H1 (cell line): ENCODE data around the gene DPYD. TPM values are rescaled to one million over a fixed set of nuclear protein-coding genes. Genes with fewer than 3 reads are reported as not detected.

ENCODE experiments used
- CTCF ChIA-PET: fragments of 300-600 bp; sonication (Branson Sonifier 250); formaldehyde crosslinking; loops from one replicate; lab custom pipeline; 2021; ENCODE audit not compliant: partially characterized antibody; lab: Charles Lee
- POLR2A ChIA-PET: fragments of 300-600 bp; sonication (Branson Sonifier 250); formaldehyde crosslinking; loops from one replicate; lab custom pipeline; 2021; ENCODE audit warnings: inconsistent platforms; ENCODE audit not compliant: partially characterized antibody; lab: Charles Lee
- DNase-seq, 2 experiments: peaks; one replicate each; pipeline versions ENCODE4 v3.0.0 to v3.0.0-alpha.2; 2010 to 2022; ENCODE audit warnings: low spot score in 2 of 2, low read depth in 1 of 2, mixed read lengths in 1 of 2
- FAIRE-seq: peaks from 2 replicates; lab custom pipeline; 2011; peaks lifted over from hg19 to GRCh38; lab: Jason Lieb, UNC
- H2AFZ ChIP-seq: 2 replicates; pipeline ENCODE4 v1.8.1; 2012; ENCODE audit warnings: low read length, inconsistent platforms
- H2AK5ac ChIP-seq: 2 replicates; pipeline ENCODE4 v1.6.1; 2013; ENCODE audit warnings: low read depth, low read length
- H2BK120ac ChIP-seq: replicated peaks from 2 replicates; pipeline ENCODE3; 2013; ENCODE audit warnings: low read depth, low read length, inconsistent platforms
- H2BK12ac ChIP-seq: 2 replicates; pipeline ENCODE4 v1.6.1; 2013; ENCODE audit warnings: low read depth, low read length
- H2BK15ac ChIP-seq: 2 replicates; pipeline ENCODE4 v1.6.1; 2013; ENCODE audit warnings: low read length
- H2BK20ac ChIP-seq: 2 replicates; pipeline ENCODE4 v1.6.1; 2013; ENCODE audit warnings: low read length
- H2BK5ac ChIP-seq: 2 replicates; pipeline ENCODE4 v1.6.1; 2013; ENCODE audit warnings: low read depth, low read length
- H3K14ac ChIP-seq: 2 replicates; pipeline ENCODE4 v1.6.1; 2013; ENCODE audit warnings: inconsistent platforms; ENCODE audit not compliant: insufficient read length
- H3K18ac ChIP-seq: 2 replicates; pipeline ENCODE4 v1.6.1; 2013; ENCODE audit warnings: low read length; ENCODE audit errors: extremely low read depth
- H3K23ac ChIP-seq: 2 replicates; pipeline ENCODE4 v1.6.1; 2013; ENCODE audit warnings: inconsistent platforms; ENCODE audit not compliant: insufficient read length
- H3K23me2 ChIP-seq: 2 replicates; pipeline ENCODE4 v1.6.1; 2013; ENCODE audit warnings: low read depth, low read length
- H3K27ac ChIP-seq: 2 replicates; pipeline ENCODE4 v1.6.1; 2011; ENCODE audit warnings: low read depth, low read length, inconsistent platforms
- H3K27me3 ChIP-seq, 4 experiments: replicated peaks in 1 of 4; 1 replicate in 1 of 4; 2 replicates in 3 of 4; pipeline versions ENCODE4 v1.6.1 to v1.8.1; 2011 to 2013; ENCODE audit warnings: low read length in 3 of 4, mild to moderate bottlenecking in 3 of 4, inconsistent platforms in 2 of 4, mixed read lengths in 2 of 4, moderate library complexity in 1 of 4; ENCODE audit not compliant: control insufficient read depth in 3 of 4, insufficient read depth in 3 of 4; ENCODE audit errors: extremely low read depth in 1 of 4
- H3K36me3 ChIP-seq, 4 experiments: 2 replicates each; pipeline versions ENCODE4 v1.6.1 to v1.8.1; 2011 to 2013; ENCODE audit warnings: mild to moderate bottlenecking in 4 of 4, low read length in 3 of 4, moderate library complexity in 2 of 4, control low read depth in 1 of 4, inconsistent platforms in 1 of 4; ENCODE audit not compliant: insufficient read depth in 4 of 4, control insufficient read depth in 2 of 4
- H3K4ac ChIP-seq: replicated peaks from 2 replicates; pipeline ENCODE3; 2013; ENCODE audit warnings: low read length, low read depth, mixed read lengths, inconsistent platforms; ENCODE audit not compliant: insufficient read length
- H3K4me1 ChIP-seq, 4 experiments: replicated peaks in 1 of 4; 1 replicate in 1 of 4; 2 replicates in 3 of 4; pipeline versions ENCODE4 v1.6.1 to v1.8.1; 2011 to 2013; ENCODE audit warnings: low read length in 3 of 4, inconsistent platforms in 2 of 4, mixed read lengths in 1 of 4; ENCODE audit not compliant: insufficient read depth in 4 of 4, control insufficient read depth in 3 of 4
- H3K4me2 ChIP-seq, 2 experiments: 2 replicates each; pipeline versions ENCODE4 v1.6.1 to v1.8.1; 2011 to 2013; ENCODE audit warnings: low read depth in 2 of 2, low read length in 2 of 2, control low read depth in 1 of 2, inconsistent platforms in 1 of 2, mild to moderate bottlenecking in 1 of 2; ENCODE audit not compliant: insufficient read depth in 1 of 2
- H3K4me3 ChIP-seq, 4 experiments: fragments of 200-600, 300-600 bp in 1 of 4; sonication (generic), shearing (Covaris generic), sonication (Bioruptor Twin) in 1 of 4; 2 replicates each; pipeline versions ENCODE4 v1.5.1 to v1.8.1; 2011 to 2016; ENCODE audit warnings: low read length in 4 of 4, low read depth in 3 of 4, control low read depth in 2 of 4, inconsistent platforms in 2 of 4, mild to moderate bottlenecking in 2 of 4, mixed read lengths in 1 of 4, moderate library complexity in 1 of 4; ENCODE audit not compliant: insufficient read depth in 2 of 4; ENCODE audit errors: extremely low read depth in 1 of 4
- H3K56ac ChIP-seq: replicated peaks from 2 replicates; pipeline ENCODE3; 2013; ENCODE audit warnings: low read depth, mild to moderate bottlenecking, mixed read lengths, low read length, inconsistent platforms; ENCODE audit not compliant: insufficient read length
- H3K79me1 ChIP-seq: 2 replicates; pipeline ENCODE4 v1.6.1; 2013; ENCODE audit warnings: low read depth, low read length, control low read depth
- H3K79me2 ChIP-seq, 2 experiments: 2 replicates each; pipeline versions ENCODE4 v1.6.1 to v1.8.1; 2012 to 2013; ENCODE audit warnings: low read length in 2 of 2, mild to moderate bottlenecking in 2 of 2, inconsistent platforms in 1 of 2; ENCODE audit not compliant: insufficient read depth in 2 of 2, control insufficient read depth in 1 of 2
- H3K9ac ChIP-seq, 4 experiments: replicated peaks in 1 of 4; 1 replicate in 1 of 4; 2 replicates in 3 of 4; pipeline versions ENCODE4 v1.6.1 to v1.8.1; 2011 to 2013; ENCODE audit warnings: low read depth in 3 of 4, low read length in 3 of 4, control low read depth in 2 of 4, mild to moderate bottlenecking in 2 of 4, moderate library complexity in 2 of 4, inconsistent platforms in 1 of 4; ENCODE audit errors: extremely low read depth in 1 of 4
- H3K9me3 ChIP-seq, 2 experiments: 2 replicates each; pipeline versions ENCODE4 v1.6.1 to v1.8.1; 2012 to 2013; ENCODE audit warnings: mild to moderate bottlenecking in 2 of 2, moderate library complexity in 2 of 2, control low read depth in 1 of 2, inconsistent platforms in 1 of 2, low read depth in 1 of 2, low read length in 1 of 2, mixed read lengths in 1 of 2; ENCODE audit not compliant: insufficient read depth in 2 of 2
- H4K20me1 ChIP-seq, 2 experiments: replicated peaks in 1 of 2; 2 replicates each; pipeline versions ENCODE3 to v1.8.1; 2011 to 2013; ENCODE audit warnings: inconsistent platforms in 2 of 2, low read length in 2 of 2, mild to moderate bottlenecking in 1 of 2; ENCODE audit not compliant: insufficient read depth in 2 of 2, control insufficient read depth in 1 of 2
- H4K5ac ChIP-seq: 2 replicates; pipeline ENCODE4 v1.6.1; 2013; ENCODE audit warnings: low read length, low read depth, mixed read lengths, inconsistent platforms; ENCODE audit not compliant: insufficient read length
- H4K8ac ChIP-seq: 2 replicates; pipeline ENCODE4 v1.8.0; 2013; ENCODE audit warnings: mild to moderate bottlenecking, moderate library complexity, low read length, inconsistent platforms; ENCODE audit not compliant: insufficient read depth; ENCODE audit errors: extremely low read depth
- H4K91ac ChIP-seq: replicated peaks from 2 replicates; pipeline ENCODE3; 2013; ENCODE audit warnings: low read length, mixed read lengths, inconsistent platforms; ENCODE audit not compliant: insufficient read length
- CHD1 ChIP-seq: IDR thresholded peaks from 2 replicates; pipeline ENCODE4 v1.6.1; 2012; ENCODE audit warnings: low read depth, low read length, improper control_type of control experiment
- CTCF ChIP-seq, 3 experiments: IDR thresholded peaks; 1 replicate in 2 of 3; 2 replicates in 1 of 3; pipeline versions ENCODE4 v1.5.1 to v1.6.1; 2011; ENCODE audit warnings: low read length in 3 of 3, mild to moderate bottlenecking in 3 of 3, inconsistent platforms in 2 of 3, low read depth in 1 of 3, moderate library complexity in 1 of 3; ENCODE audit not compliant: insufficient read depth in 1 of 3; ENCODE audit errors: control extremely low read depth in 1 of 3
- GTF2F1 ChIP-seq: IDR thresholded peaks from 2 replicates; pipeline ENCODE4 v1.6.1; 2012; ENCODE audit warnings: low read depth, low read length, improper control_type of control experiment, borderline replicate concordance
- KDM4A ChIP-seq: IDR thresholded peaks from one replicate; pipeline ENCODE4 v1.7.1; 2012; ENCODE audit warnings: low read depth, mild to moderate bottlenecking, moderate library complexity, low read length, inconsistent platforms; ENCODE audit not compliant: severe bottlenecking
- NANOG ChIP-seq: IDR thresholded peaks from 2 replicates; pipeline ENCODE4 v1.6.1; 2011; ENCODE audit warnings: low read length, low read depth, mild to moderate bottlenecking, inconsistent platforms; ENCODE audit not compliant: insufficient read depth, poor library complexity, severe bottlenecking
- RXRA ChIP-seq: IDR thresholded peaks from 2 replicates; pipeline ENCODE4 v1.6.1; 2011; ENCODE audit warnings: low read depth, mild to moderate bottlenecking, low read length, moderate library complexity; ENCODE audit not compliant: insufficient read depth
- TAF7 ChIP-seq: optimal IDR thresholded peaks from 2 replicates; pipeline ENCODE3; 2011; ENCODE audit warnings: low read depth, mild to moderate bottlenecking, inconsistent platforms, low read length, moderate library complexity, borderline replicate concordance
- TEAD4 ChIP-seq: IDR thresholded peaks from 2 replicates; pipeline ENCODE4 v1.6.1; 2012; ENCODE audit warnings: low read depth, low read length, inconsistent platforms, mixed read lengths
- WGBS, 2 experiments: shearing (Covaris generic) in 1 of 2; methylation state at CpG; one replicate each; pipeline versions ENCODE4 v1.1.6 to v1.1.7; 2013 to 2015; ENCODE audit warnings: low lambda C conversion rate in 2 of 2, mixed read lengths in 2 of 2, inconsistent platforms in 1 of 2, low coverage in 1 of 2, missing lambda C conversion rate in 1 of 2; ENCODE audit not compliant: insufficient replicate concordance in 2 of 2, insufficient coverage in 1 of 2, insufficient read length in 1 of 2; ENCODE audit errors: extremely low coverage in 1 of 2, missing lambda C conversion rate in 1 of 2; 5-methylcytosine and 5-hydroxymethylcytosine counted together
- polyA plus RNA-seq, 7 experiments: library from polyadenylated mRNA; depleted of rRNA in 3 of 7; stranded (reverse) in 5 of 7; unstranded in 2 of 7; fragments of >200 nt in 5 of 7; fragments of 200-250 nt in 2 of 7; gene quantifications; 1 replicate in 5 of 7; 2 replicates in 1 of 7; 4 replicates in 1 of 7; pipeline versions ENCODE4 v1.2.1 to v1.2.3, GENCODE V29; 2011 to 2013; ENCODE audit warnings: missing spikeins in 2 of 7, mixed read lengths in 2 of 7
- total RNA-seq: library from RNA; stranded (reverse); fragmentation: NEBNext Ultra II Directional; extraction: Animal tissue kit (Norgen Biotek cat#: 25700); gene quantifications from 2 replicates; pipeline ENCODE4 v1.2.1, GENCODE V29; 2021
- TF ChIP-seq, protein P1 (sequence below): IDR thresholded peaks from 2 replicates; pipeline ENCODE4 v1.6.1; 2011; ENCODE audit warnings: low read length, improper control_type of control experiment

Gene DPYD
- total and polyA plus RNA-seq, 2 of the 8 experiments (the other 6 are each of a cell fraction or from before 2014, with no cell fraction given): 0.29 to 0.73 TPM

DNA sequence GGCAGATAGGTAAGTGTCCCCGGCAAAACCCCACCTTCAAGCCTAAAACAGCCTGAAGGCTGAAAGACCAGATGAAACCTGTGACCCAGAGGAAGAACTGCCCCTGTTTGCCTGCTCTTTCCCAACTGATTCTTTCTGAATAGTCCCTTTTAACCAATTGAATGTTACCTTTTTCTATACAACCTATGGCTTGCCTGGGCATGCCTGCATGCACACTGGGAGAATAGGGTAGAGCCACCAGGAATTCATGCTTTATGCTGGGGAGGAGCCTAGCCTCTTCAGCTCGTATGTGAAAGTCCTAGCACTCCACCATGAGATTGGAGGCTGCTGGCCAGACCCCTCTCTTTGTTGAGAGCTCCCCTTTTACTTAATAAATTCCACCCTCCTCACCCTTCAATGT, 859.2 kb downstream of the DPYD start:
- Histone ChIP-seq H3K23ac (no peak overlapping the region), H2BK20ac (peak overlapping the region; percentile 36; the same call in 1 of the 2 replicates), H3K4ac (no peak overlapping the region), H4K20me1 (no peaks in the 10 kb centered on the region), H4K91ac (no peak overlapping the region), H3K9me3 (peaks cover 5 to 8% of the 10 kb centered on the region in 2 experiments), H4K8ac (no peak overlapping the region), H2BK5ac (peak overlapping the region; percentile 2; the same call in 1 of the 2 replicates), H3K27ac (no peak overlapping the region), H3K18ac (no peak overlapping the region), H2AK5ac (no peak overlapping the region), H3K4me1 (no peaks in the 10 kb centered on the region), H4K5ac (no peak overlapping the region), H3K4me2 (no peak overlapping the region), H3K36me3 (0 out of 8 replicates have a peak, but pooled peaks cover 0 to 3% (median 0%) of the 10 kb centered on the region in 4 experiments), H2BK120ac (no peak overlapping the region), H3K27me3 (no peaks in the 10 kb centered on the region), H3K56ac (no peak overlapping the region), H2BK12ac (no peak overlapping the region), H3K14ac (no peak overlapping the region), H3K9ac (no peak overlapping the region), H3K23me2 (no peaks in the 10 kb centered on the region), H2AFZ (peak overlapping the region; percentile 73), H3K79me1 (no peaks in the 10 kb centered on the region), H3K79me2 (no peaks in the 10 kb centered on the region), H2BK15ac (no peak overlapping the region), H3K4me3 (no peak overlapping the region)
- no peak for DNase-seq
- no peak for FAIRE-seq
- ChIA-PET CTCF (interaction anchor here (2.5 kb wide), 1 partner anchor 11 kb away, joined by 9 read pairs; no protein-coding TSS in a partner anchor), POLR2A (no interaction called here)
- 93% methylated on average over 2 of the region's 2 CpGs; no CpG with 5 or more reads in 1 of the 2 experiments for WGBS, 2 experiments
- TF ChIP-seq, protein P1, sequence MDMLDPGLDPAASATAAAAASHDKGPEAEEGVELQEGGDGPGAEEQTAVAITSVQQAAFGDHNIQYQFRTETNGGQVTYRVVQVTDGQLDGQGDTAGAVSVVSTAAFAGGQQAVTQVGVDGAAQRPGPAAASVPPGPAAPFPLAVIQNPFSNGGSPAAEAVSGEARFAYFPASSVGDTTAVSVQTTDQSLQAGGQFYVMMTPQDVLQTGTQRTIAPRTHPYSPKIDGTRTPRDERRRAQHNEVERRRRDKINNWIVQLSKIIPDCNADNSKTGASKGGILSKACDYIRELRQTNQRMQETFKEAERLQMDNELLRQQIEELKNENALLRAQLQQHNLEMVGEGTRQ: no peak
- TF ChIP-seq CTCF (IDR thresholded peaks at IDR 0.05; ENCODE audit: control extremely low read depth in 1 of 3, insufficient read depth in 1 of 3, low read depth in 1 of 3, low read length in 3 of 3) (no peak), TAF7 (no peak), NANOG (no peak), CHD1 (no peak), GTF2F1 (no peak), TEAD4 (no peak), KDM4A (no peak), RXRA (no peak)
